Activated CD4-positive, alpha-beta T cell treated with anti-CD3 and anti-CD28 coated beads, Interleukin-2, amount 50 U/mL, for 16 hours (primary cell): ENCODE data around the gene ABHD15.

Experiments
- DNase-seq: peaks from one replicate; pipeline ENCODE4 v3.0.0-alpha.2; 2020

ABHD15 gene, protein sequence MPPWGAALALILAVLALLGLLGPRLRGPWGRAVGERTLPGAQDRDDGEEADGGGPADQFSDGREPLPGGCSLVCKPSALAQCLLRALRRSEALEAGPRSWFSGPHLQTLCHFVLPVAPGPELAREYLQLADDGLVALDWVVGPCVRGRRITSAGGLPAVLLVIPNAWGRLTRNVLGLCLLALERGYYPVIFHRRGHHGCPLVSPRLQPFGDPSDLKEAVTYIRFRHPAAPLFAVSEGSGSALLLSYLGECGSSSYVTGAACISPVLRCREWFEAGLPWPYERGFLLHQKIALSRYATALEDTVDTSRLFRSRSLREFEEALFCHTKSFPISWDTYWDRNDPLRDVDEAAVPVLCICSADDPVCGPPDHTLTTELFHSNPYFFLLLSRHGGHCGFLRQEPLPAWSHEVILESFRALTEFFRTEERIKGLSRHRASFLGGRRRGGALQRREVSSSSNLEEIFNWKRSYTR

DNA sequence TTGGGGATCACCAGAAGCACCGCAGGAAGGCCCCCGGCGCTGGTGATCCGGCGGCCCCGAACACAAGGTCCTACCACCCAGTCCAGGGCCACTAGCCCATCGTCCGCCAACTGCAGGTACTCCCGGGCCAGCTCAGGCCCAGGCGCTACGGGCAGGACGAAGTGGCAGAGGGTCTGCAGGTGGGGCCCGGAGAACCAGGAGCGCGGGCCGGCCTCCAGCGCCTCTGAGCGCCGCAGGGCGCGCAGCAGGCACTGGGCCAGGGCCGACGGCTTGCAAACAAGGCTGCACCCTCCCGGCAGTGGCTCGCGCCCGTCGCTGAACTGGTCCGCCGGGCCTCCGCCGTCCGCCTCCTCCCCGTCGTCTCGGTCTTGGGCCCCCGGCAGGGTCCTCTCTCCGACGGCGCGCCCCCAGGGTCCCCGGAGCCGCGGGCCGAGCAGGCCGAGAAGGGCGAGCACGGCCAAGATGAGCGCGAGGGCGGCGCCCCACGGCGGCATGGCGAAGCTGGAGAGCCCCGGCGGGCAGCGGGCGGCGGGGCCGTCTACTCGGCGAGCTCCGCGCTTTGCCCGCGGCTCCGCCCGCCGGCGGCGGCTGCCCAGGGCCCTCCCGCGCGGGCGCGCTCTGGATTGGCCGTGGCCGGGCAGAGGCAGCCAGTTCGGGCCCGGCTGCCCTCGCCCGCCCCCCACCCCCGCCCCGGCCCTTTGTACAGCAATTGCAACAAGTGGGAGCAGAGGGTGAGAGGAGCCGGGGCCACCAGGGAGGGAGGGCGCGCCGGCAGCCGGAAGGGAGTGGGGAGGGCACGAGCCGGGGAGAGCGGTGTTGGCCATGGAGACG, at the start of gene ABHD15:
ABHD15 (minus strand) TSS at position 565 of the 831 bp plus-strand sequence; CDS start at position 494, 71 bp downstream.
- DNase-seq, result peak; percentile 64

DNA sequence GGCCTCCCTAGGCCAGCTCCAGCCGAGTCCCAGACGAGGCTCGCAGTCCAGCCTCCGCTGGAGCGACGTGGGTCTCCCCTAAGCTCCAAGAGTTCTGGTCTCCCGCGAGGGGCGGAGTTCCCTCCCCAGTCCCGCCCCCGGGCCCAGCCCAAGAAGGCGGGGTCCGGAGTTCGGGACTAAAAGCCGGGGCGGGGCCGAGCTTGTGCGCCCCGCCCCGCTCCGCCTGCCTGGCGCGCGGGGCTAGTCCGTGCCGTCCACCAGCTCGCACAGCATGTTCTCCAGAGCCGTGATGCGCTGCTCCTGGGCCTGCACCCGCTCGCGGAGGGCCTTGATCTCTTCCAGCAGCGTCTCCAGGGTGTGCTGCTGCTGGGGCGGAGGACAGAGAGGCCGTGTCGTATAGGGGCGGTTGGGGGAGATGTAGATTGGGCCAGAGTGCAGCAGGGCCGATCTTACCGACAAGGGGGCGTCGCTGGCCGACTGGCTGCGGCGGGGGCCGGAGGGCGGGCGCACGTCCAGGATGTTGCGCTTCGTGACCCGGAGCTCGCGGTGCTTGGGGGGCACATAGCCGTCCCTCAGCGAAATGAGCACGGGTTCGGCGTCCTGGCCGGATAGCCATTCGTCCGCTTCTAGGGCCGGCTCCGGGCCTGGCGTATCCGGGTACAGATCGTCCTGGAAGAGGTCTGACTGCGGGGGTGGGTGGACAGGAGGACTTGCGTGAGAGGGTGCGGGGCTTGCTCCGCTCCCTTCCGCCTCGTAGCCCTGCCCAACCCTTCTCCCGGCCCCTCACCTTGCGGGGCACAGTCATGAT, 48.9 kb upstream of the ABHD15 start:
- peak; percentile 87 for DNase-seq

DNA sequence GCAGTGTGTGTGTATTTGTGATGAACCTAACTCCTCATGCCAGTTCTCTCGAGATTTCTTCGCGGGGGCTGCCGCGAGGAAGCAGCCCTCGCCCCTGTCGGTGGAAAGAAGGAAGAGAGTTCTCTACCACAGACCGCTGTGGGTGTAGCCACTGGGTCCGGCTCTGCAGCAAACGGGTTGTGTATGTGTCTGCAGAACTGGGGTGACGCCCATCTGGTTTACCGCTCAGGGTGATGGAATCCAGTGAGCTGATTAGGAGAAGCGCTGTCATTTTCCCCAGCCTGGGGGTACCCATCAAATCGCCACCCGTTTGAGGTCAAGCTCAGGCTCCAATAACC, 48.2 kb upstream of the ABHD15 start:
- DNase-seq, result peak; percentile 71

GRCh38 chr17:29614349-29615047, 47.7 kb upstream of the ABHD15 start:
- no peak for DNase-seq

- DNase-seq, result no peak
These were observed 47.0 kb upstream of the ABHD15 start for GRCh38 chr17:29613856-29614255.

DNA sequence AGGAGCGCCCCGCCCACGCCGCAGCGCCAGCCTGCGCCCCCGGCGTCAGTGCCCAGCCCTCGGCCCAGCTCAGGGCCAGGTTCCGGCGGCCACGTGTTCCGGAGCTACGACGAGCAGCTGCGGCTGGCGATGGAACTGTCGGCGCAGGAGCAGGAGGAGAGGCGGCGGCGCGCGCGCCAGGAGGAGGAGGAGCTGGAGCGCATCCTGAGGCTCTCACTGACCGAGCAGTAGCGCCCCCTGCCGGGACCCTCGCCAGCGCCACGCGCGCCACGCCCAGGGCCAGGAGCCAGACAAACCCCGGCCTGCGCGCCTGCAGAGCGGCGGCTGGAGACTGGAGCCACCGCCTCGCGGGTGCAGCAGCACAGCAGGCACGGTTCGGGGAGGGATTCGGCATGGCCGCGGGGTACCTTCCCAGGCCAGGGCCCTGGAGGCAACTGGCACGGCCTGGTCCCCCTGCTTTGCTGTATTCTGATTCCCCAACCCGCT, 46.6 kb upstream of the ABHD15 start:
- DNase-seq, result peak; percentile 97

DNA sequence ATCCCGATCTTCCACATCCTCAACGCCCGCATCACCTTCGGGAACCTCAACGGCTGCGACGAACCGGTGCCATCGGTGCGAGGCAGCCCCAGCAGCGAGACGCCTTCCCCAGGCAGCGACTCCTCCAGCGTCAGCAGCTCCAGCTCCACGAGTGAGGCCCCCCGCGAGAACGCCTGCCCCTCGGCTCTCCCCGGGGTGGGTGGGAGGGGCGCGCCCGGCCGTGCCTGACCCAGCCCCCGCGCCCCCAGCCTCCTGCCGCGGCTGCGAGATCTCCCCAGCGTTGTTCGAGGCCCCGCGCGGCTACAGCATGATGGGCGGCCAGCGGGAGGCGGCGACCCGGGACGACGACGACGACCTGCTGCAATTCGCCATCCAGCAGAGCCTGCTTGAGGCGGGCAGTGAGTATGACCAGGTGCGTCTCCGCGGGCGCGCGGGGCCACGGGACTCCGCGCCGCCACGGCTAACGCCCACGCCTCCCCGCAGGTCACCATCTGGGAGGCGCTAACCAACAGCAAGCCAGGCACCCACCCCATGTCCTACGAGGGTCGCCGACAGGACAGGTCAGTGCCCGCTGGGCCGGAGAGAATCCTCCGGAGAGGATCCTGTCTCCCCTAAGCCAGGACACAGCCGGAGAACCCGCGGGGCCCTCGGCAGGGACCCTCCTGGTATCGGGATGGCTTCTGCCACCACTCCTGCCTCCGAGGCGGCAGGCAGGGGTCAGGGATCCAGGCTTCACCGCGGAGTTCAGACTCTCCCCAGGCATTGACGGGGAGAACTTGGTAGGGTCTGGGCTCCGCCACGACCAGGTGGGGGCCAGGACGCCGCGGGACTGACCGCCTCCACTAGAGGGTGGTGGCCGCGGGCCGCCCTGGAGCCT, 45.8 kb upstream of the ABHD15 start:
- DNase-seq, result no peak

- no peak for DNase-seq
These were observed 45.2 kb upstream of the ABHD15 start for GRCh38 chr17:29612094-29612403.

GRCh38 chr17:29611351-29612093, 44.7 kb upstream of the ABHD15 start:
- no peak for DNase-seq

GRCh38 chr17:29610395-29610794, 43.6 kb upstream of the ABHD15 start:
- no peak for DNase-seq

DNA sequence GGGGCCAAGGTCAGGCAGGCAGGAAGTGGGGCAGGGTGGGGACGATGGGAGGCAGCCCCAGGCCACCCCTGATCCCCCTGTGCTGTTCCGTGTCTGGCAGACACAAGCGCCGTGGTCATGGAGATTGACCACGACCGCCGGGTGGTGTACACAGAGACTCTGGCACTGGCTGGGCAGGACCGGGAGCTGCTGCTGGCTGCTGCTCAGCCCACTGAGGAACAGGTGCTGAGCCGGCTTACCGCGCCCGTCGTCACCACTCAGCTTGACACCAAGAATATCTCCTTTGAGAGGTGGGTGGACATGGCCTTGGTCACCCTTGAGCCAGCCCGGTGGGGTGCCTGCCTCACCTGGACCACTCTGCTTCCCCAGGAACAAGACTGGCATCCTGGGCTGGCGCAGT, 42.1 kb upstream of the ABHD15 start:
- DNase-seq, result no peak

GRCh38 chr17:29607557-29608195, 40.8 kb upstream of the ABHD15 start:
- no peak for DNase-seq

- DNase-seq, result no peak
These were observed 36.4 kb upstream of the ABHD15 start for GRCh38 chr17:29603109-29603674.

GRCh38 chr17:29597361-29598172, 30.7 kb upstream of the ABHD15 start:
- no peak for DNase-seq

GRCh38 chr17:29596811-29597210, 30.0 kb upstream of the ABHD15 start:
- no peak for DNase-seq

DNA sequence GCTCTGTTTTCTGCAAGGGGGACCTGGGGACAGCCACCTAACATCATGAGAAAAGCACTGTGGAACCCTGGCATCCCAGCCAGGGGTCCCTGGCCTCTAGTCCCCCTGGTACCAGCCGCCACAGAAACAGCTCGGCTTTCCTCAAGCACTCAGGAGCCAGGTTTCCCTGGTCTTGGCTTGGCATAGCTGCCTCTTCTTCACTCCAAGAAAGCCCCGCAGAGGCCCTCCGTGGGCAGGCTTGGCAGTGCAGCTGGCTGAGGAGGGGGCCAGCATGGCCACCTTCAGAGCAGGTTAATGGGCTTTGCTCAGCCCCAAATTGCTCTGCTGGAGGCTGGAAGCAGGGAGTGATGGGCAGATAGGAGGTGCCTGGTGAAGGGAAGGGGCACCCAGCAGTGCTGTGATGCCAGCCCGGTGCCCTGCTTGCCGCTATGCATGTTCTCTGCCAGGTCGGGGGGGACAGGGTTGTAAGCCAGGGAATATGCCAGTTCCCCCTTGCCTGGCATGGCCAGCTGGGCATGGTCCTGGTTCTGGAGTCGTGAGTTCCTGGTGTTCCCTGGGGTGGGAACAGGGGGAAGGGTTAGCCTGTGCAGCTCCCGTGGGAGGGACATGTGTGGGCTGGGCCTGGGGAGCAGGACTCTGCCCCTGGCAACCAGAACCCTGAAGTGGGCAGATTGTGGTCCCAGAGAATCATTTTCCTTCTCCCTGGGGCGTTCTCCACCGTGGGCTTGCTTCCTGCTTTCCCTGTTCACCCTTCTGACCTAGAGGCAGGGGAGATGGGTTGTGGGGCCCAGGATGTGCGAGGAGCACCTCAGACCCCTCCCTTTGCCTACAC, 29.3 kb upstream of the ABHD15 start:
- DNase-seq, result no peak

DNA sequence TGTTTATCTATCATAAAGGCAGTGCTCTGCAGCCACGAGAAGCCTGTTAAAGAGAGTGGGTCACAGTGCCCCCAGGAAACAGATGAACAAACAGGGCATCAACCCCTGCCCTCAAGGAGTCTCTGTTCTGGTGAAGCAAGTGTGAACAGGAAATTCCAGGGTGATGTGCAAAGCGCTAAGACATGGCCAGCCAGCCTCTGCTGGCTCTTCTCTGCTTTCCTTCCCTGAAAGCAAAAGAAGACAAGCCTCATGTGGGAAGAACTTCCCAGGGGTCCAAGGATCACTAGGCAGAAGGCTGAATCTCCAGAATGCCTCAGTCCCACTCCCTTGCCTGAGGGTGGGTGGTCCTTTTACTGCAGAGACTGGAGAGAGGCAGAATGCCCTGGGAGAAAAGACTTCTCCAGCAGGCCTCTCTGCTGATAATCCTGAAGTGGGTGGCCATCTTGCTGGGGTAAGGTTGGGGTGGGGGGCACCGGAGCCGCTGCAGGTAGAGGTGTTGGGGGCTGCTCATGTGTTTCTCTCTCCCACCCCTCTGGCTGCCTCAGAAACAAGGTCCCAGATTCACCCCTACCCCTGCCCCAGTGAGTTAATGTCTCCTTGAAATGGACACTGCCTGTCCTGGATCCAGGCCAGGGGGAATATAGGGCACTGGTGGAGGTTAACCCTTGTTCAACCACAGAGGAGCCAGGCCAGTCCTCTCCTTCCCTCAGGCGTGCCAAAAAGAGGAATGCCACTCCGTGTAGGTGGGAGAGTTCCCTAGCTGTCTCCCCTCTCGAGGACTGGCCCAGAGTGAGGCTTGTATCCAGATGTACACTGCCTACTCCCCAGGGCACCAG, 28.5 kb upstream of the ABHD15 start:
- no peak for DNase-seq
